HEK293 (cell line): ENCODE measurements around the gene SH2D7.

ENCODE experiments used
- KLF7 ChIP-seq: fragments of 450-650 bp; formaldehyde crosslinking; IDR thresholded peaks from 2 replicates; pipeline ENCODE4 v1.5.1; 2016; ENCODE audit warnings: missing biosample characterization, missing genetic modification characterization, borderline replicate concordance
- MYNN ChIP-seq: fragments of 450-650 bp; formaldehyde crosslinking; IDR thresholded peaks from 2 replicates; pipeline ENCODE4 v1.5.1; 2016; ENCODE audit warnings: missing biosample characterization, missing genetic modification characterization, borderline replicate concordance
- PRDM1 ChIP-seq: fragments of 450-650 bp; formaldehyde crosslinking; IDR thresholded peaks from 2 replicates; pipeline ENCODE4; 2016; ENCODE audit warnings: missing biosample characterization, missing genetic modification characterization
- YY1 ChIP-seq: fragments of 450-650 bp; formaldehyde crosslinking; IDR thresholded peaks from 2 replicates; pipeline ENCODE4 v1.5.1; 2018; ENCODE audit warnings: missing biosample characterization, missing genetic modification characterization
- ZEB2 ChIP-seq: fragments of 450-650 bp; formaldehyde crosslinking; IDR thresholded peaks from 2 replicates; pipeline ENCODE4 v1.5.1; 2016; ENCODE audit warnings: missing biosample characterization, missing genetic modification characterization
- ZNF24 ChIP-seq: fragments of 450-650 bp; formaldehyde crosslinking; IDR thresholded peaks from 2 replicates; pipeline ENCODE4 v1.5.1; 2016; ENCODE audit warnings: missing biosample characterization, missing genetic modification characterization
- TF ChIP-seq, protein P1 (sequence below): fragments of 450-650 bp; formaldehyde crosslinking; IDR thresholded peaks from 2 replicates; pipeline ENCODE4 v1.5.1; 2016; ENCODE audit warnings: missing biosample characterization, missing genetic modification characterization
- TF ChIP-seq, protein P2 (sequence below): fragments of 450-650 bp; formaldehyde crosslinking; IDR thresholded peaks from 2 replicates; pipeline ENCODE4 v1.5.0; 2017; ENCODE audit warnings: missing biosample characterization, missing genetic modification characterization, borderline replicate concordance

DNA sequence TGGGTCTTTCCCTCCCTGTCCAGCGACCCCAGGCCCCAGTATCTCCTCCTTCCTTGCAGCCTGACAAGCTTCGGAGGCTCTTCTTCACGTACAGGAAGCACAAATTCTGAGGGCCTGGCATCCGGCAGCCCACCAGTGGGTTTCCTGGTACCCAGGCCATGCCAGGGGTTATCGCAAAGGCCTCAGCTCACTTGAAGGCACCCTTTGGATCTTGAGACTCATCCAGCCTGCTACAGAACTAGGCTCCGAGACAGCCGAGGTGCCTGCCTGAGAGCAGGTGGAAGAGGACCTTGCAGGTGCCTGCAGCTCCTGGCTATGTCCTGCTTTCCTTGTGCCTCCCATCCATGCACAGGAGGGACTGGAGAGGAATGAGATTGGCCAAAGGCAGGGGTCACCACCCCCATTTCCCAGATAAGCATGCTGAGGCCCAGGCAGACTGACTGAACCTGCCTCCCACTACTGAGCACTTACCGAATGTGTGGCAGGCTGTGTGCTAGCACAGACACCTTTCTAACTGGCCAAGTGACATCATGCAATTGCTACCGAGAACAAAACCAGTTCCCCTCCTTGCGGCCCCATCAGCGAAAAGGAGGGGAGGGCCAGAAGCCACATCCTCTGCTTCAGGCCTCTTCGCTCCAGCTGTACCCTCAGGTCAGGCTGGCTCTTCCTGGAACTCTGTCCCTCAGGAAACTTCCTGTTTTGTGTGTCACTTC is 11.2 kb downstream of the SH2D7 start:
- TF ChIP-seq PRDM1 (tag by site-specific recombination) (no peak), YY1 (tag by site-specific recombination) (no peak), ZEB2 (tag by site-specific recombination) (no peak), ZNF24 (no peak), MYNN (tag by site-specific recombination) (no peak), KLF7 (tag by site-specific recombination) (no peak)
- TF ChIP-seq, protein P1, sequence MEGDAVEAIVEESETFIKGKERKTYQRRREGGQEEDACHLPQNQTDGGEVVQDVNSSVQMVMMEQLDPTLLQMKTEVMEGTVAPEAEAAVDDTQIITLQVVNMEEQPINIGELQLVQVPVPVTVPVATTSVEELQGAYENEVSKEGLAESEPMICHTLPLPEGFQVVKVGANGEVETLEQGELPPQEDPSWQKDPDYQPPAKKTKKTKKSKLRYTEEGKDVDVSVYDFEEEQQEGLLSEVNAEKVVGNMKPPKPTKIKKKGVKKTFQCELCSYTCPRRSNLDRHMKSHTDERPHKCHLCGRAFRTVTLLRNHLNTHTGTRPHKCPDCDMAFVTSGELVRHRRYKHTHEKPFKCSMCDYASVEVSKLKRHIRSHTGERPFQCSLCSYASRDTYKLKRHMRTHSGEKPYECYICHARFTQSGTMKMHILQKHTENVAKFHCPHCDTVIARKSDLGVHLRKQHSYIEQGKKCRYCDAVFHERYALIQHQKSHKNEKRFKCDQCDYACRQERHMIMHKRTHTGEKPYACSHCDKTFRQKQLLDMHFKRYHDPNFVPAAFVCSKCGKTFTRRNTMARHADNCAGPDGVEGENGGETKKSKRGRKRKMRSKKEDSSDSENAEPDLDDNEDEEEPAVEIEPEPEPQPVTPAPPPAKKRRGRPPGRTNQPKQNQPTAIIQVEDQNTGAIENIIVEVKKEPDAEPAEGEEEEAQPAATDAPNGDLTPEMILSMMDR (tag by site-specific recombination): no peak
- TF ChIP-seq, protein P2, sequence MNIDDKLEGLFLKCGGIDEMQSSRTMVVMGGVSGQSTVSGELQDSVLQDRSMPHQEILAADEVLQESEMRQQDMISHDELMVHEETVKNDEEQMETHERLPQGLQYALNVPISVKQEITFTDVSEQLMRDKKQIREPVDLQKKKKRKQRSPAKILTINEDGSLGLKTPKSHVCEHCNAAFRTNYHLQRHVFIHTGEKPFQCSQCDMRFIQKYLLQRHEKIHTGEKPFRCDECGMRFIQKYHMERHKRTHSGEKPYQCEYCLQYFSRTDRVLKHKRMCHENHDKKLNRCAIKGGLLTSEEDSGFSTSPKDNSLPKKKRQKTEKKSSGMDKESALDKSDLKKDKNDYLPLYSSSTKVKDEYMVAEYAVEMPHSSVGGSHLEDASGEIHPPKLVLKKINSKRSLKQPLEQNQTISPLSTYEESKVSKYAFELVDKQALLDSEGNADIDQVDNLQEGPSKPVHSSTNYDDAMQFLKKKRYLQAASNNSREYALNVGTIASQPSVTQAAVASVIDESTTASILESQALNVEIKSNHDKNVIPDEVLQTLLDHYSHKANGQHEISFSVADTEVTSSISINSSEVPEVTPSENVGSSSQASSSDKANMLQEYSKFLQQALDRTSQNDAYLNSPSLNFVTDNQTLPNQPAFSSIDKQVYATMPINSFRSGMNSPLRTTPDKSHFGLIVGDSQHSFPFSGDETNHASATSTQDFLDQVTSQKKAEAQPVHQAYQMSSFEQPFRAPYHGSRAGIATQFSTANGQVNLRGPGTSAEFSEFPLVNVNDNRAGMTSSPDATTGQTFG (tag by site-specific recombination): no peak
